Measurements from ENCODE around the gene MANF.

DNA sequence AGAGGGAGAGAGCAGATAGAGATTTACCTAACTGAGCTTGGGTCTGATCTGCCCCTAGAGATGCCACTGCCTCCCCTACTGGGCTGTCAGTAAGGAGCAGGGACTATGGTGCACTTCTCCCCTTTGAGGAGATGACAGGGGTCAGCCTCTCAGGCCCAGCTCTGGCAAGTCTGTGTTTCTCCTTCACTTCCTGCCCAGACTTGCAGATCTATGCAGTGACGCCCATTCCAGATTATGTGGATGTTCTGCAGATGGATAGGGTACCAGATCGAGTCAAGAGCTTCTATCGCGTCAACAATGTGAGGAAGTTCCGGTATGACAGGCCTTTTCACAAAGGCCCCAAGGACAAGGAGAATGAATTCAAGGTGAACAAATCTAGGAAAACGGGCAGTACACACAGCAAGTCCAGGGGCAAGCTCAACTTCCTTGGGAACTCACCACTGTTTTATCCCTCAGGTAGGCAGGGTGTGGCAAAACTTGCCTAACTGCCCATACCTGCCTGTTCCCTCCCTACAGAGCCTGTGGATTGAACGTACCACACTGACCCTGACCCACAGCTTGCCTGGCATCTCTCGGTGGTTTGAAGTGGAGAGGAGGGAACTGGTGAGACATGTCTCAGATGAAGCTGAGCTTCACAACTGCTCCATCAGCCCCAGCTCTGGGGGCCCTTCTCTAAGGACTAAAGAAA is 29.1 kb upstream of the MANF start:
- TF ChIP-seq, protein P1, sequence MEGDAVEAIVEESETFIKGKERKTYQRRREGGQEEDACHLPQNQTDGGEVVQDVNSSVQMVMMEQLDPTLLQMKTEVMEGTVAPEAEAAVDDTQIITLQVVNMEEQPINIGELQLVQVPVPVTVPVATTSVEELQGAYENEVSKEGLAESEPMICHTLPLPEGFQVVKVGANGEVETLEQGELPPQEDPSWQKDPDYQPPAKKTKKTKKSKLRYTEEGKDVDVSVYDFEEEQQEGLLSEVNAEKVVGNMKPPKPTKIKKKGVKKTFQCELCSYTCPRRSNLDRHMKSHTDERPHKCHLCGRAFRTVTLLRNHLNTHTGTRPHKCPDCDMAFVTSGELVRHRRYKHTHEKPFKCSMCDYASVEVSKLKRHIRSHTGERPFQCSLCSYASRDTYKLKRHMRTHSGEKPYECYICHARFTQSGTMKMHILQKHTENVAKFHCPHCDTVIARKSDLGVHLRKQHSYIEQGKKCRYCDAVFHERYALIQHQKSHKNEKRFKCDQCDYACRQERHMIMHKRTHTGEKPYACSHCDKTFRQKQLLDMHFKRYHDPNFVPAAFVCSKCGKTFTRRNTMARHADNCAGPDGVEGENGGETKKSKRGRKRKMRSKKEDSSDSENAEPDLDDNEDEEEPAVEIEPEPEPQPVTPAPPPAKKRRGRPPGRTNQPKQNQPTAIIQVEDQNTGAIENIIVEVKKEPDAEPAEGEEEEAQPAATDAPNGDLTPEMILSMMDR (conservative IDR thresholded peaks at IDR 0.05 in 1 of 2, IDR thresholded peaks at IDR 0.05 in 1 of 2; ENCODE audit: extremely low read depth in 1 of 2, insufficient read depth in 1 of 2, low read depth in 1 of 2, low read length in 2 of 2) = no peak
- TF ChIP-seq EZH2 (IDR thresholded peaks at IDR 0.05; ENCODE audit: borderline replicate concordance, low read length) = no peak

Measured in mammary epithelial cell (primary cell).